K562 (cell line): Measurements from ENCODE around the gene ZNF335. TPM values are rescaled to one million over a fixed set of nuclear protein-coding genes. Genes with fewer than 3 reads are reported as not detected.

ENCODE experiments used
- ARID3B ChIP-seq: fragments of 250-450 bp; sonication (Bioruptor Pico); IDR thresholded peaks from 2 replicates; pipeline ENCODE4 v1.4.0; 2020; ENCODE audit warnings: borderline replicate concordance
- CUX1 ChIP-seq: fragments of 200-800 bp; sonication (Bioruptor generic); IDR thresholded peaks from 2 replicates; pipeline ENCODE4 v1.6.1; 2016; ENCODE audit warnings: missing genetic modification characterization, missing compliant biosample characterization
- ELF4 ChIP-seq: fragments of 450-650 bp; formaldehyde crosslinking; IDR thresholded peaks from 2 replicates; pipeline ENCODE4 v1.4.0; 2022; ENCODE audit warnings: missing genetic modification characterization
- HCFC1 ChIP-seq: IDR thresholded peaks from 2 replicates; pipeline ENCODE4 v1.6.1; 2012; ENCODE audit warnings: low read depth, low read length, improper control_type of control experiment
- LEF1 ChIP-seq: fragments of 450-650 bp; IDR thresholded peaks from 2 replicates; pipeline ENCODE4 v1.6.1; 2016; ENCODE audit warnings: mild to moderate bottlenecking
- MCM2 ChIP-seq: fragments of 450-650 bp; IDR thresholded peaks from 2 replicates; pipeline ENCODE4 v1.6.1; 2017; ENCODE audit warnings: low read depth, mild to moderate bottlenecking
- MEIS2 ChIP-seq: fragments of 450-650 bp; IDR thresholded peaks from 2 replicates; pipeline ENCODE4 v1.6.1; 2014; ENCODE audit warnings: mild to moderate bottlenecking; ENCODE audit not compliant: partially characterized antibody
- NBN ChIP-seq: fragments of 450-650 bp; IDR thresholded peaks from 2 replicates; pipeline ENCODE4 v1.6.1; 2016; ENCODE audit warnings: low read depth, mild to moderate bottlenecking
- NFE2 ChIP-seq: IDR thresholded peaks from 2 replicates; pipeline ENCODE4 v1.6.1; 2014; ENCODE audit warnings: antibody characterized with exemption, low read depth
- PTRF ChIP-seq: fragments of 450-650 bp; IDR thresholded peaks from 2 replicates; pipeline ENCODE4 v1.6.1; 2016; ENCODE audit warnings: mild to moderate bottlenecking, missing genetic modification characterization, missing compliant biosample characterization
- RBBP5 ChIP-seq: fragments of 200-600 bp; sonication (generic); IDR thresholded peaks from 2 replicates; pipeline ENCODE4 v1.6.1; 2012; ENCODE audit warnings: borderline replicate concordance, mild to moderate bottlenecking, low read length, control low read depth, inconsistent platforms; ENCODE audit not compliant: insufficient read depth, poor library complexity, severe bottlenecking
- STAG1 ChIP-seq: sonication (generic); formaldehyde crosslinking; IDR thresholded peaks from 2 replicates; pipeline ENCODE4 v1.5.0; 2020; ENCODE audit warnings: missing genetic modification reagents, borderline replicate concordance
- THRB ChIP-seq: fragments of 450-650 bp; formaldehyde crosslinking; conservative IDR thresholded peaks from 2 replicates; pipeline ENCODE4 v1.4.0; 2022; ENCODE audit warnings: mild to moderate bottlenecking, missing genetic modification characterization
- ZNF239 ChIP-seq: fragments of 250-450 bp; sonication (Bioruptor Pico); IDR thresholded peaks from 2 replicates; pipeline ENCODE4 v1.4.0; 2020; ENCODE audit warnings: mild to moderate bottlenecking
- ZNF445 ChIP-seq: fragments of 250-450 bp; sonication (Bioruptor Pico); IDR thresholded peaks from 2 replicates; pipeline ENCODE4 v1.4.0; 2020; ENCODE audit warnings: low read depth, mild to moderate bottlenecking, moderate library complexity
- polyA plus RNA-seq, 8 experiments: library from polyadenylated mRNA; depleted of rRNA in 4 of 8; stranded (reverse) in 5 of 8; unstranded in 3 of 8; fragments of >200 nt; fragmentation: Nextera tagmentation in 2 of 8; fragmentation: Illumina TruSeq in 1 of 8; extraction: Ambion mirVana in 2 of 8; extraction: Trizol in 1 of 8; gene quantifications; 2 replicates each; pipeline versions ENCODE4 v1.2.1 to v1.2.3, GENCODE V29; 2011 to 2014; ENCODE audit warnings: inconsistent platforms in 1 of 8, missing spikeins in 1 of 8
- total RNA-seq, 7 experiments: library from RNA; depleted of rRNA in 6 of 7; stranded (reverse); fragments of >200 nt in 6 of 7; fragmentation: Illumina TruSeq in 2 of 7; extraction: Trizol in 2 of 7; gene quantifications; 2 replicates each; pipeline versions ENCODE4 v1.2.1 to v1.2.3, GENCODE V29; 2011 to 2021; ENCODE audit warnings: low replicate concordance in 1 of 7
- TF ChIP-seq, protein P1 (sequence below), 2 experiments: fragments of 450-650 bp in 1 of 2; sonication (generic) in 1 of 2; formaldehyde crosslinking; conservative IDR thresholded peaks; 2 replicates each; pipeline versions ENCODE4 v1.4.0 to v1.8.1; 2020 to 2022; ENCODE audit warnings: mild to moderate bottlenecking in 1 of 2, missing genetic modification reagents in 1 of 2
- TF ChIP-seq, protein P2 (sequence below): fragments of 450-650 bp; IDR thresholded peaks from 2 replicates; pipeline ENCODE4 v1.6.1; 2017; ENCODE audit warnings: mild to moderate bottlenecking, moderate library complexity

The ZNF335 gene
- total and polyA plus RNA-seq, 9 of the 15 experiments (the other 6 are each of a cell fraction or from before 2014, with no cell fraction given): 0.39 to 16.0 (median 7.6) TPM

GRCh38 chr20:45944151-45944964, 27.6 kb downstream of the ZNF335 start (continued):
- 0 out of 2 replicates have a peak, but pooled peaks have one; percentile 6 for TF ChIP-seq HCFC1
- no peak for TF ChIP-seq ZNF445 (CRISPR knock-in tag)
- TF ChIP-seq NBN: 0 out of 2 replicates have a peak, but pooled peaks have one; percentile 22
- no peak for TF ChIP-seq MCM2
- TF ChIP-seq ZNF239: no peak
- TF ChIP-seq, protein P1, sequence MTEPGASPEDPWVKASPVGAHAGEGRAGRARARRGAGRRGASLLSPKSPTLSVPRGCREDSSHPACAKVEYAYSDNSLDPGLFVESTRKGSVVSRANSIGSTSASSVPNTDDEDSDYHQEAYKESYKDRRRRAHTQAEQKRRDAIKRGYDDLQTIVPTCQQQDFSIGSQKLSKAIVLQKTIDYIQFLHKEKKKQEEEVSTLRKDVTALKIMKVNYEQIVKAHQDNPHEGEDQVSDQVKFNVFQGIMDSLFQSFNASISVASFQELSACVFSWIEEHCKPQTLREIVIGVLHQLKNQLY (CRISPR knock-in tag; conservative IDR thresholded peaks at IDR 0.05): no peak
- TF ChIP-seq LEF1: peak; percentile 53; the same call in 1 of the 2 replicates
- TF ChIP-seq STAG1: no peak
- TF ChIP-seq, protein P2, sequence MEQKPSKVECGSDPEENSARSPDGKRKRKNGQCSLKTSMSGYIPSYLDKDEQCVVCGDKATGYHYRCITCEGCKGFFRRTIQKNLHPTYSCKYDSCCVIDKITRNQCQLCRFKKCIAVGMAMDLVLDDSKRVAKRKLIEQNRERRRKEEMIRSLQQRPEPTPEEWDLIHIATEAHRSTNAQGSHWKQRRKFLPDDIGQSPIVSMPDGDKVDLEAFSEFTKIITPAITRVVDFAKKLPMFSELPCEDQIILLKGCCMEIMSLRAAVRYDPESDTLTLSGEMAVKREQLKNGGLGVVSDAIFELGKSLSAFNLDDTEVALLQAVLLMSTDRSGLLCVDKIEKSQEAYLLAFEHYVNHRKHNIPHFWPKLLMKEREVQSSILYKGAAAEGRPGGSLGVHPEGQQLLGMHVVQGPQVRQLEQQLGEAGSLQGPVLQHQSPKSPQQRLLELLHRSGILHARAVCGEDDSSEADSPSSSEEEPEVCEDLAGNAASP: no peak
- no peak for TF ChIP-seq ARID3B (CRISPR knock-in tag)
- peak; percentile 98 for TF ChIP-seq NFE2
- TF ChIP-seq ELF4 (CRISPR knock-in tag): no peak
- peak; percentile 84 for TF ChIP-seq MEIS2
- TF ChIP-seq CUX1 (CRISPR knock-in tag): no peak
- TF ChIP-seq THRB (CRISPR knock-in tag): no peak
- no peak for TF ChIP-seq PTRF (tag)
- TF ChIP-seq RBBP5: no peak
